Measurements from ENCODE around the gene CDC14B. TPM values are rescaled to one million over a fixed set of nuclear protein-coding genes. Genes with fewer than 3 reads are reported as not detected.

CDC14B gene
- polyA plus RNA-seq (5.8 and 7.0 TPM in 2 replicates), polyA minus RNA-seq (34.4 and 42.4 TPM in 2 replicates)

GRCh38 chr9:96619491-96620180 is at the start of gene CDC14B:
TSS of gene CDC14B (minus strand) at chr9:96619843. CDS start at chr9:96619378, 465 bp downstream.
- Histone ChIP-seq H3K9me3 (ENCODE audit: low read length) (no peaks in the 10 kb centered on the region), H3K4me2 (ENCODE audit: low read length) (peak within 1 kb of the TSS; percentile 81), H3K27me3 (ENCODE audit: insufficient read depth, low read depth, low read length) (no peaks in the 10 kb centered on the region), H3K36me3 (ENCODE audit: insufficient read depth, low read length) (no peaks in the 10 kb centered on the region), H3K27ac (ENCODE audit: low read length) (no peak within 1 kb of the TSS), H3K79me2 (replicated peaks; ENCODE audit: insufficient read depth, low read length) (peaks cover 4% of the 10 kb centered on the region), H2AFZ (ENCODE audit: low read depth, low read length) (peak within 1 kb of the TSS; percentile 41), H3K4me3 (ENCODE audit: low read length) (peak within 1 kb of the TSS; percentile 76), H3K9me2 (ENCODE audit: insufficient read depth, low read length) (no peaks in the 10 kb centered on the region), H3K9ac (ENCODE audit: low read length) (peak within 1 kb of the TSS; percentile 66), H4K20me1 (ENCODE audit: insufficient read depth) (no peaks in the 10 kb centered on the region), H3F3A (ENCODE audit: insufficient read depth, low read length, poor library complexity, severe bottlenecking) (no peaks in the 10 kb centered on the region)
- TF ChIP-seq, protein P1, sequence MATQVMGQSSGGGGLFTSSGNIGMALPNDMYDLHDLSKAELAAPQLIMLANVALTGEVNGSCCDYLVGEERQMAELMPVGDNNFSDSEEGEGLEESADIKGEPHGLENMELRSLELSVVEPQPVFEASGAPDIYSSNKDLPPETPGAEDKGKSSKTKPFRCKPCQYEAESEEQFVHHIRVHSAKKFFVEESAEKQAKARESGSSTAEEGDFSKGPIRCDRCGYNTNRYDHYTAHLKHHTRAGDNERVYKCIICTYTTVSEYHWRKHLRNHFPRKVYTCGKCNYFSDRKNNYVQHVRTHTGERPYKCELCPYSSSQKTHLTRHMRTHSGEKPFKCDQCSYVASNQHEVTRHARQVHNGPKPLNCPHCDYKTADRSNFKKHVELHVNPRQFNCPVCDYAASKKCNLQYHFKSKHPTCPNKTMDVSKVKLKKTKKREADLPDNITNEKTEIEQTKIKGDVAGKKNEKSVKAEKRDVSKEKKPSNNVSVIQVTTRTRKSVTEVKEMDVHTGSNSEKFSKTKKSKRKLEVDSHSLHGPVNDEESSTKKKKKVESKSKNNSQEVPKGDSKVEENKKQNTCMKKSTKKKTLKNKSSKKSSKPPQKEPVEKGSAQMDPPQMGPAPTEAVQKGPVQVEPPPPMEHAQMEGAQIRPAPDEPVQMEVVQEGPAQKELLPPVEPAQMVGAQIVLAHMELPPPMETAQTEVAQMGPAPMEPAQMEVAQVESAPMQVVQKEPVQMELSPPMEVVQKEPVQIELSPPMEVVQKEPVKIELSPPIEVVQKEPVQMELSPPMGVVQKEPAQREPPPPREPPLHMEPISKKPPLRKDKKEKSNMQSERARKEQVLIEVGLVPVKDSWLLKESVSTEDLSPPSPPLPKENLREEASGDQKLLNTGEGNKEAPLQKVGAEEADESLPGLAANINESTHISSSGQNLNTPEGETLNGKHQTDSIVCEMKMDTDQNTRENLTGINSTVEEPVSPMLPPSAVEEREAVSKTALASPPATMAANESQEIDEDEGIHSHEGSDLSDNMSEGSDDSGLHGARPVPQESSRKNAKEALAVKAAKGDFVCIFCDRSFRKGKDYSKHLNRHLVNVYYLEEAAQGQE (IDR thresholded peaks at IDR 0.05; ENCODE audit: borderline replicate concordance) = no peak
- peak; percentile 25 for TF ChIP-seq EP300 (conservative IDR thresholded peaks at IDR 0.05; ENCODE audit: poor library complexity, severe bottlenecking)
- TF ChIP-seq MXI1 (conservative IDR thresholded peaks at IDR 0.05; ENCODE audit: poor library complexity, severe bottlenecking) = no peak
- TF ChIP-seq POLR2AphosphoS5 (IDR thresholded peaks at IDR 0.05) = peak; percentile 71
- no peak for TF ChIP-seq SMC3 (conservative IDR thresholded peaks at IDR 0.05; ENCODE audit: poor library complexity)
- peak; percentile 61 for TF ChIP-seq TAF1 (IDR thresholded peaks at IDR 0.05; ENCODE audit: low read depth)
- no peak for TF ChIP-seq CTCF (IDR thresholded peaks at IDR 0.05; ENCODE audit: poor library complexity, severe bottlenecking)
- no peak for TF ChIP-seq RAD21 (conservative IDR thresholded peaks at IDR 0.05)
- TF ChIP-seq EZH2 (IDR thresholded peaks at IDR 0.05; ENCODE audit: borderline replicate concordance, insufficient read depth, low read length, poor library complexity, severe bottlenecking) = no peak

DNA sequence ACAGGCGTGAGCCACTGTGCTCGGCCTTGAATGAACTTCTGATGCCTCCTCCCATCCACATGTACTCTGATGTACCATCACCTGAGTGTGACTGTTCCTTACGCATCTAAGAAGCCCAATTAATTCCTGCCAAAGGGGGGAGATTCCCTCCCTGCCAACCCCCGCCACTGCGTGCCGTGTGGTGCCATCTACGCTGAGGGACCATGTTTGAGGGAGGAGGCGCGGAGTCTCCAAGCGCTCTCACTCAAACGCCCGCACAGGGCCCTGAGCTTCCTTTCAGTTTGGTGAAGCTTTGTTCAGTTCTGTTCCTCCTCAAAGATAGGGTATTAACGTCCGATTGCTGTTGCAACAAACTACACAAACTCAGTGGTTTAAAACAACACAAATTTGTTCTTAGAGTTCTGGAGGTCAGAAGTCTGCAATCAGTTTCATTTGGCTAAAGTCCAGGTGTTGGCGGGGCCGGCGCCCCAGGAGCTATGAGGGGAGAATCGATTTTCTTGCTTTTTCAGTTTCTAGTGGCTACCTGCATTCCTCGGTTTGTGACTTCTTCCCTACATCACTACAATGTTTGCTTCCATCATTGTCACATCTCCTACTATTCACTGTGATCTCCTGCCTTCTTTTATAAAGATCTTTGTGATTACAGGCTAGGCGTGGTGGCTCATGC is 49.4 kb upstream of the CDC14B start:
- Histone ChIP-seq H3K9me3 (ENCODE audit: low read length) (no peaks in the 10 kb centered on the region), H3K4me3 (ENCODE audit: low read length) (no peak overlapping the region), H3K9ac (ENCODE audit: low read length) (no peak overlapping the region), H3F3A (ENCODE audit: insufficient read depth, low read length, poor library complexity, severe bottlenecking) (no peaks in the 10 kb centered on the region), H3K79me2 (replicated peaks; ENCODE audit: insufficient read depth, low read length) (no peaks in the 10 kb centered on the region), H3K36me3 (ENCODE audit: insufficient read depth, low read length) (no peaks in the 10 kb centered on the region), H3K27ac (ENCODE audit: low read length) (no peak overlapping the region), H2AFZ (ENCODE audit: low read depth, low read length) (no peak overlapping the region), H3K27me3 (ENCODE audit: insufficient read depth, low read depth, low read length) (no peaks in the 10 kb centered on the region), H4K20me1 (ENCODE audit: insufficient read depth) (no peaks in the 10 kb centered on the region), H3K9me2 (ENCODE audit: insufficient read depth, low read length) (no peaks in the 10 kb centered on the region), H3K4me2 (ENCODE audit: low read length) (no peak overlapping the region)
- TF ChIP-seq SMC3 (conservative IDR thresholded peaks at IDR 0.05; ENCODE audit: poor library complexity) (no peak), CTCF (IDR thresholded peaks at IDR 0.05; ENCODE audit: poor library complexity, severe bottlenecking) (no peak), POLR2AphosphoS5 (IDR thresholded peaks at IDR 0.05) (no peak), EP300 (conservative IDR thresholded peaks at IDR 0.05; ENCODE audit: poor library complexity, severe bottlenecking) (no peak), EZH2 (IDR thresholded peaks at IDR 0.05; ENCODE audit: borderline replicate concordance, insufficient read depth, low read length, poor library complexity, severe bottlenecking) (no peak), RAD21 (conservative IDR thresholded peaks at IDR 0.05) (no peak), MXI1 (conservative IDR thresholded peaks at IDR 0.05; ENCODE audit: poor library complexity, severe bottlenecking) (no peak), TAF1 (IDR thresholded peaks at IDR 0.05; ENCODE audit: low read depth) (no peak)
- TF ChIP-seq, protein P1 (IDR thresholded peaks at IDR 0.05; ENCODE audit: borderline replicate concordance) = no peak

All from neural cell (in vitro differentiated cells).